HG03045 (cell line): ENCODE results near the gene KIRREL3.

Experiments used
- ATAC-seq: cut with Tn5 transposase; IDR thresholded peaks from one replicate; pipeline ENCODE4 v1.9.1; 2021; ENCODE audit warnings: mild to moderate bottlenecking, moderate library complexity; ENCODE audit not compliant: unreplicated experiment

Gene KIRREL3

DNA sequence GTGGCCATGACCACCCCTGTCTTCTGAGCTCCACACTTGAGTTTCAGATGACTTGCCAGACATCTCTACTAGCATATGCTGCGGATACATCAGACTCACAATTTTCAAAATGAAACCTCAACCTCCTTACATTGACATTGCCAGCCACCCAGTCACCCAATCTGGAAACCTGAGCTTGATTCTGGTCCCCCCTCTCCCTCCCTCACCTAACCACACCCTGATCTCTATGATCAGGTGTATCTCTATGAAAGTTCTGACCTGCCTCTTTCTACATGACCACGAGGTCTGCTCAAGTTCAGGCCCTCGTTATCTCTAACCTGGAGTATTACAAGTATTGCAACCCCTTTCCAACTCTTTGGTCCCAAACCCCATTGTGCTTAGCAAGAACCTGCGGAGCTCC is 254.1 kb downstream of the KIRREL3 start:
- ATAC-seq, result no peak

DNA sequence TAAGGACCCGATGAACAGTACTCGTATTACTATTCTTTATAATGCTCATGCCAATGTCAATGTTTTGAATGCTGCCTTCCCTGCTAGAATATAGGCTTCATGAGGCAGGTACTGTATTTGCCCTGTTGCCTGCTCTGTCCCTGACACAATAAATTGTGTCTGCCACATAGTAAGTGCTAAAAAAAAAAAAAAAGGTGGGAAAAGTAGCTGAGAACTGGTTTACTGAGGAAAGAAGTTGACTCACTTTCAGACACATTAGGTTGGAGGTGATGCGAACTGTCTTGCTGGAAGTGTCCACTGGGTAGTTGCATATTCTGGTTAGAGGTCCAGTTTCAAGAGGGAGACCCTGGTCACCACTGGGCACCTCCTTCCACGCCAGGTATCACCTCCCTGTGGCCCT is 255.9 kb downstream of the KIRREL3 start:
- ATAC-seq, result no peak

DNA sequence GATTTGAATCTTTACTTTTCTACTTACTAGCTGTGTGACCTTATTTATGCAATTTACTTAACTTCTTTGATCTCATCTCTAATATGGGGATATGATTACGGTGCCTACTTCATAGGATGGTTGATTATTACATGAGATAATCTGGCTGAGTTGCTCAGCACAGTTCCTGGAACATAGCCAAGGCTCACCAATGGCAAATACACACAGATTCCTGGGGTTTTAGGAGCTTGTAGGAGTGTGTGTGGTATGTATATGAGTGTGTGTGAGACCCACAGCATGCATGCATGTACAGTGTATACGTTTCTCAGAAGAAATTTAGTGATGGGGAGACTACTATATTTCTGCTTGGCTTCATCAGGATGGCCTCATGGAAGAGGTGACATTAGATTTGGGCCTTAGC is 256.9 kb downstream of the KIRREL3 start:
- ATAC-seq, result no peak

DNA sequence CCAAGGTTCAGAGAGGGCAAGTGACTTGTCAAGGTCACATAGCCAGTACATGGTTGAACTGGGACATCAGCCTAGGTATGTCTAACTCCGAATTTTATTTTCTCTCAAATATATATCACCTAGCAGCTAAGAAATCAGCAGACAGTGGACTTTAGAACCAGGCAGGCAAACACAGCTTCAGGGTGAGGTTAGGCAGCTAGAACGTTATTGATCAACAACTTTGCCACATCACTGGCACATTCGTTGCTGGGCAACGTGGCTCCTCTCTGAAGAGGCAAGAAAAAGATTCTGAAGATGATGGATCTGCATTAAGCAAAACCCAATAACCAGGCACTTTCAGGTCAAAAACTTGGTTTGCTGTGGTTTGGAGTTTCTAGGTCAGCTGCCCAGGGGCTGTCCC is 258.0 kb downstream of the KIRREL3 start:
- no peak for ATAC-seq

DNA sequence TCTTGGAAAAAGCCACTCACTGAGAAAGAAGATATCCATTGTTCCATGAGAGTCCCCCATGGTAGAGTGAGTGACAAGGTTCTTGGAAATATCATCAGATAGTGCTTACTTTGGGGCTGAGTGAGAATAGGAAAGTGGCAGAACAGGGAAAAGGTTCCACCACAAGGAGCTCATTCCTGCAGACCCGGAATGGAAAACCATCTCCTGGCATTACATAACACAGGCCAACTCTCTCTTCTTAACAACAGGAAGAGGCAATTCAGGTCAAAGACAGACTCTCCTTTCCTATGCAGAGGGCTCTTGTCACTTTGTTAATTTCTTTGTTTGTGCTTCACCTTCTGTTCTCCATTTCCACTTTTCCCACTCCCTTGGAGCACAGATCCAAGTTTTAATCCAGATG is 259.7 kb downstream of the KIRREL3 start:
- ATAC-seq, result no peak

DNA sequence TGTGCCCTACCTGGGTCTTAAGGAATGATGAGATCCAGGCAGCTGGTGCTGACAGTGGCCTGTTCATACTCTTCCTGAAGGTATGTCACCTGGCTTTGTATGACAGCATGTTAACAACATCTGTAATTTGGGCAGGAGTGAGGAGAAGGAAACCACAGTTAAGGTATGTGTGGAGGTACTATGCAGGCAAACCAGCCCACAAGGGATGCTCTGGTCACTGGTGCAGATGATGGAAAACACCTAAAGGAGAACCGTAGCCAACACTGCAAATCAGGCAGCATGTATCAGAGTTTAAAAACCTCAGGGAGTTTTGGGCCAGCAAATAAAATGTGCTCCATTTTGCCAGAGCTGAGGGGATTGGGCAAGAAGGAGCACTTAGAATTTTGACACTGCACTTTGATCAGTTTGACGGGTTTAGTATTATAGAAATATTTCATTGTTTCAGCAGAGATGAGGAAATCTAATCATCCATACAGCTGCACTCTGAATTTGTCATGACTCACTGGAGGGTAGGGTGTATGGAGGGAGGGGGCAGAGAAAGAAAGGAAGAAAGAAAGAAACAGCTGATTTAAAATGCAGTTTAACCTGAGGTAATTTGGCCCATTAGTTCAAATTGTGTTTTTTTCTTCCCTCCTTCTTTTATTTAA is 260.9 kb downstream of the KIRREL3 start:
- no peak for ATAC-seq

DNA sequence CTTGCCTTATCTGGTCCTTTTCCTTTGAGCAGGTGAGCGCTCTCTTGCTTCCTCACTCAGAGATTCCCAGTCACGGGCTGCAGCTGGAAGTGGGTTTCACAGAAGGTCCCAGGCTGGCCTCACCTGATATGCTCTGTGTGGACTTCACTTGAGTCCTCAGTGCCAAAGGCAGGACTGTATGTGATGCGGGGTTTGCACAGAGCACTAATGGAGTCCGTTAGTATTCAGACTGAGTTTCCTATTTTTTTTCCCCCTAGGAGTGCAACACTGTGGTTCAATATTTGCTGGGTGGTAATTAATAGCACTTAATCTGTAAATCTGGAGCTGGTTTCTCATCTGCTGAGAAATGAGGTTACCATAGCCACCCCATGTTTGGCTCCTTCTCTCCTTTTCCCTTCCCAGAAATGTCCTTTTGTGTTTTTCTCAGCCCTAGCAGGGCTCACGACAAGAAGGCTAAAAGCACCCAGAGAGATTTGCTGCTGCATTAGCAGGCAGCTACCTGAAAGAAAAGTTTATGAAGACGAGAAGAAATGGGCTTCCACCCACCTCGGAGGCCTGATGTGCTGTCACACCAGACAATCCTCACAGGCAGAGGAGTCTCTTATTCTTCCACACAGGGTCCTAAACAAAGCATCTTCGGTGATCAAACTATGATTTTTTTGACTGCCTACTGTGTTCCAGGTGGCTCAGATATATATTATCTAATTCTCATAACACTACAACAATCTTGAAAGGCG is 262.1 kb downstream of the KIRREL3 start:
- no peak for ATAC-seq

DNA sequence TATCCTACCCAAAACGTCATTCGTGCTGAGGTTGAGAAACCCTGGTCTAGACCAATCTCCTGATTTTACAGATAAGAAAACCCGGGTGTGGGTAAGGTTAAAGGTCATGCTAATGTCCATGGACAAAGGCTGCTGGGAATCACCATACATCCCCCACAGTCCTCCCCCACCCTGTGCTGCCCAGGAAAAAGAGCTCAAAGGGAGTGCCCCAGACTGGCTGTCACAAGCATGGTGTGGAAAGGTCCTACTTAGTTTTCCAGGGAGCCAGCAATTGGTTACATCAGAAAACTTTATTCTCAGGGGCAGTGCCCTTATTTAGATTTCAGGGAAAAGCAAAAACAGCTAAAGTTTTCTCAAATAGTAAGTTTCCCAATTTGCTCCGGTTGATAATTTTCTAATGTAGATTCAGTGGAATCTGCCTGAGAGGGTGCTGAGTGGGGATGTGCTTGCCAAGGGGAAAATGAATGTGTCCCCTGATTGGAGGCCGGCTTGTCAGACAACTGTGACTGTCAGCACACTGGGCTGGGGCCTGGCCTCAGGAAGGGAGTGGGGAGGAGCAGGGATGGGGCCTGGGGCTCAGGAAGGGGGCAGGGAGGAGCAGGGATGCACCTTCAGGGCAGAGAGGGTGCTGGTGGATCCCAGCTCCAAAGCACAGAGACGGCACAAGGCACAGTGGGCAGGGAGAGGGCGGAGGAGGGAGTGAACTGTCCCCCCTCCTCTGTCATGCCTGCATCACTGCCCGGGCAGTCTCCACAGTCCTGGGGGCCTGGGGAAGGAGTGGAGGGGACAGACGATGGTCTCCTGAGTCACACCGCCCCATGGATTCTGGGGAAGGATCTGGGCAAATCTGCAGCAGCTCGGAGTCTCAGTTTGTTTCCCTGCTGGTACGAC is 263.6 kb downstream of the KIRREL3 start:
- no peak for ATAC-seq

DNA sequence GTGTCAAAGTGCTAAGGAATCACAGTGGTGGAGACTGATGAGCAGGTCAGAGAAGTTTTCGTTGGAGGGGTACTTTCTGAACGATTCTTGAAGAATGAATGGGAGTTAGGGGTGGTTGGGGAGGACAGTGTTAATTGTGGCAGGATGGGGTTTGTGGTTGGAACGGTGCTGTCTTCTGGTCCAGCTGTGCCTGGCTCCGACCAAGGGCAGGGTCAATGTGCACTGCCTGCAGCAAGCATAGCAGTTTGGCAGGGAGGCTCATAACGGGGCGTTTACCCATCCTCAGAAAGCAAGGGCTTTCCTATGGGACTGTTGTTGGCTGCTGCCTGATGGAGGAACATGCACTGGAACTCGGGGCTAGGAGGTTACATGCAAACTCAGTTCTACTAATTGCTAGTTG is 265.8 kb downstream of the KIRREL3 start:
- no peak for ATAC-seq

DNA sequence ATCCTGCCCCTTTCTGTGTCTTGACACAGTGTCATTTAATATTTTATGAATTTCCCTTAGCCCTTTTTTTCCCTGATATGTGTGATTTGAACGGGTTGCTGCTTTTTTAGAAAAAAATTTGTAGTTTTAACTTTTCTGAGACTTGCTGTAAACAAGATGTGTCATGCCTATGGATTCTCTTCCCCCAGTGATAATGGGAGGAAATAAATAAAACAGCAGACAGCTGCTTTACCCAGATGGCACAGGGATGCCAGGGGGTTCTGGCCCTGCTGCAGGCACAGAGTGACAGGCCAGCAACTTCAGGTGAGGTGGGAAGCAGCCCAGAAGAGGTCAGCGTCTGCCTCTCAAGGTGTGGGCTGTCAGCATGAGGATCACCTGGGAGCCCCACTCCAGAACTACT is 266.9 kb downstream of the KIRREL3 start:
- no peak for ATAC-seq

DNA sequence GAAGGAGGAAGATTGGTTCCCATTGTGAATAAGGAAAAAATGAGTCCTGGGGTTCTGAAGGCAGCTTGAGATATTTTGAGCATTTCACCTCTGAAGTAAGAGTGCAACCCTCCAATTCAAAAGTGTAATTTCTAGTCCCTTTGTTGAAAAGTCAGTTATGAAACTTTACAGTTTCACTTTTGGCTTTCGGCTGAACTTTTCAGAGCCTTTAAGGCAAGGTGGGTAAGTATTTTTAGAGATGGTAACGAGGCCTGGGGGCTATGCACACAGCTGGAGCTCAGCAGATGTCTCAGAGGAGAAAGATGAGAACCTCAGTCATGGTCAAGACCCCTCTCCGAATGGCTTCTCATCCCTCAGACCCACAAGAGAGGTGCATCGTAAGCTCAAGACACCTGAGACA is 267.6 kb downstream of the KIRREL3 start:
- peak; percentile 68 for ATAC-seq

DNA sequence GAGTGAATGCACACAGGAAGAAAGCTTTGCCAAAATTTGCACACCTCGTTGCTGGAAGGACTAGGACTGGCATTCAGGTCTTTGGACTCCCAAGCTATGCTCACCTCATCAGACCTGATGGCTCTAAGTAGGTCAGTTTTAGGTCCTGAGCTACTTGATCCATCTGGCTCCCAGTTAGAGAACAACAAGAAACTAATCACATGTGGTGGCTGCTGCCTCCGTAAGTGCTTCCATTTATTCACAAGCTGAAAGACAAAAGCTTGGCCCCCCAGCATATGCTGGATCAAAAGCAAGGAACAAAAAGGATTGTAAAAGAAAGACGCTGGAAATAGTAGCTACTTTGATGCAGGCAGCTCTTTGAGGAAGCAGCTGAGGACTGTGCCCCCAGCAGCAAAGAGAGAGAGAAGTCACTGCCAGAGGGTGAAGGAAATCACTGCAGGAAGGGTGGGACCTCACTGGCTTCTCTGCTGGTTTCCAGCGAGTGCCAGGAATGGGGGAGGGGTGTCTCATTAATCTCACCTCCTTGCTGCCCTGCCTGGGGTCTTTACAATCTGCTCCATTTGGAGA is 268.9 kb downstream of the KIRREL3 start:
- ATAC-seq, result no peak

DNA sequence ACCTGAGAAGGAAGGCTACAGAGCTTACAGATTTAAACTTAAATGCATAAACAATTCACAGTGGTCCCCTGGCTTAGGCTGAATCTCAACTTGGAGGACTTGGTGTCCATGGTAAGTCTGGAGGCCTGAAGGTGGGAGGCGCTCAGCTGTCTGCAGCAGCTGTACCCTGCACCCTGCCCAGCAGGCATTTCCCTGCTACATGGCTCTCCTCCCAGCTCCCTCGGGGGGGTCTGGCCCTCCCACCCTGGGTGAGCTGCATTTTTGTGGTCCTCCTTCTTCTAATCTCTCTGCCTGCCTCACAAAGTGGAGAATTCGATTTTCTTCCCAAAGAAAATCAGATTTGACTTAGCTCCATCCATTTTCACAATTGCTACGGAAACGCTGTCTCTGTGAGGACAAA is 273.2 kb downstream of the KIRREL3 start:
- no peak for ATAC-seq

DNA sequence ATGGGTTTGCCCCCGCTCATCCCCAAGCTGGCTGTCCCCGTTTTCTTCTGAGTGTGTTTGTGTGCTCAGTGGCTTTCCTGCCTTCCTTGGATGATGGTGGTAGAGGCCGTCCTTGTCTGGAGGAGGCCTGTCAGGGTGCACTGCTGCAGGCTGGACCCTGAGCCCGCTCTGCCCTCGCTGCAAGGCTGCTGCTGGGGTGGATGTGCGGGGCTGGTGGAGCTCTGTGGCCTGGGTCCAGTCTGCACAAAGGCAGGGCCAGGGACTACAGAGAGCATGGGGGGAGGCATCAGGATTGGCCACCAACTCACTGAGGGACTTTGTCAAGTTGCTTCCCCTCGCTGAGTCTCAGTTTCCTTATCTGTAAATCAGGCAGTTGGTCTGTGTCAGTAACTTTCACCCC is 275.0 kb downstream of the KIRREL3 start:
- no peak for ATAC-seq

DNA sequence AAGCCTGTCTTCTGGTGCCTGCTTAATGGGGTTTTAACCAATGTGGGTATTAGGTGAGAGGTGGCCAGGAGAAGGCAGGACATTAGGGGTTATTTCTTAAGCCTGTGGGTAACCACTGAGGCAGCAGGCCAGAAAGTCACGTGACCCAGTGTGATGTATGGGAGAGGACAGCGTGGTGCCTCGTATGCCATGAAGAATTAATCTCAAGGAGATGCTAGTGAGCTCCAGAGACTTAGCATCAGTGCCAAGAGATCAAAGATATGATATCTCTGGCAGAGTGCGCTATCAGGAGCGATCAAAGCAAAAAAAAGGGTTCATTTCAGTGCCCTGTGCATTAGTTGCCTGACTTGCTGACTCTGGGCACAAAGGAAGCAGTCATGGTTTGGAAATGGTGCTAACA is 275.5 kb downstream of the KIRREL3 start:
- ATAC-seq, result no peak

DNA sequence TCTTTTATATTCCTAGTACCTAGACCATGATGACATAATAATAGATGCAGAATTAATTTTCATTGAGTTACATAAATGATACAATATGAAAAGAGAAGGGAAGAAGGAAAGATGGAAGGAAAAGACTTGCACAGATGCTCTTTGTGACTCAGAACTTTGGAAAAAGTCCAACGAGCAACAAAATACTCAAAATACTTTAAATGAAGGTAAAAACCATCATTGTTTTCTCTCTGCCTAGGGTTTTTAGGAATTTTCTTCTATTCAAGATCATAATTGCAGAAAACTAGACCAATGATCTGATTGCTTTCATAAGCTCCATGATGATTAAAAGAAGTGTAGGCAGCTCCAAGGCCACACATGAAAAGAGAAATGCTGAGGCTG is 276.9 kb downstream of the KIRREL3 start:
- ATAC-seq, result no peak

DNA sequence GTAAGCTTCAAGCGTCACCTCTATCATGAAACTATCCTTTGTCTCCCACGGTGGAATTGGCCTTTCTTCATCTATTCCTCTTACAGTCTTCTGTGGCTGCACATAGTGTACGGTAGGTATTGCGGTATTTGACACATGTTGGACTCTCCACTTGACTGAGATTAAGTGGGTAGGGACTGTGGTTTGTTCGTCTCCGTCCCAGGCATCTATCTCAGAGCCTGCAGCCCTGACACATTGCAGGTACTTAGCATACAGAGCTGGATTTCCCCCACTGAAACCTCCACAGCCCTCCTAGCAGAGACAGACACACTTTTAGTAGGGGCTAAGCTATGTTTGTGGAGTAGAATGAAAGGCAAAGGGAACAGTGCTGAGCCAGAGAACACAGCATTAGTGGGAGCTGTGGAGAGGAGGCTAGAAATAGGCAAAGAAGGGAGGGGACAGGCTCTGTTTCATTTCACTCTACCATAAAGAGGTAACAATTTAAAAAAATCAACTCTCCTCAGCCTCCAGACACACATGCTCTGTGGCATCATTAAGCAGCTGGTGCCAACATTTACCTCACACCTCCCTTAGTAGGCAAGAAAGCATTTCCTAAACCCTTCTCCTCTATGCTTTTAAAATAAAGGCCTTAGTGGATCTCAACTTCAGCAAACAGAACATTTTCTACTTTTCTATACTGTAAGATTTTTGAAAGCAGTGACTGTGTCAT is 277.5 kb downstream of the KIRREL3 start:
- ATAC-seq, result no peak

DNA sequence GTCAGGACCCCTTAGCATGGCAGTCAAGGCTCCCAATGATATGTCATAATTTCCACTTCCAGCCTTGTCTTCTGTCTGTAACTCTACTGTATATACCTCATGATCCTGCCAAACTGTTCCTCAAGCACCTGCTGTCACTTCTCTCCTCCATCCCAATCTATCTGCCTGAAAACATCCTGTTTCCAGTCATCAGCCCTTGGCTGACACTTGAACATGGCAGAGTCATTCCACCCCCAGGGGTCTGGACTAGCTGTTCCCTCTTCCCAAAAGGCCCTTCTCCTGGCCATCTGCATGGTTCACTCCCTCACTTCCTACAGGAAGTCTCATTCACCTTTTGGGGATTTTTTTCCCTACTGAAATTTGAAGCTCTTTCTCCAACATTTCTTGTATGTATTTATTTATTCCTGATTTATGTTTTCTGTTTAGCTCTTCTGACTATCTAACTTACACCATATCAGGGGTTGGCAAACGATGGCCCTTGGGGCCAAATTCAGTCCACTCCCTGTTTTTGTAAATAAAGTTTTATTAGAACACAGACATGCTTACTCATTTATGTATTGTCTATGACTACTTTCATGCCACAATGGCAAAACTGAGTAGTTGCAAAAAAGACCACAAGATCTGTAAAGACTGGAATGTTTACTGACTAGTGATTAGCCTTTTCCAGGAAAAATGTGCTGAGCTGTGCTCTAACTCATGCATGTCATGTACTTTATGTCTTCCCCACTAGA is 278.4 kb downstream of the KIRREL3 start:
- no peak for ATAC-seq

DNA sequence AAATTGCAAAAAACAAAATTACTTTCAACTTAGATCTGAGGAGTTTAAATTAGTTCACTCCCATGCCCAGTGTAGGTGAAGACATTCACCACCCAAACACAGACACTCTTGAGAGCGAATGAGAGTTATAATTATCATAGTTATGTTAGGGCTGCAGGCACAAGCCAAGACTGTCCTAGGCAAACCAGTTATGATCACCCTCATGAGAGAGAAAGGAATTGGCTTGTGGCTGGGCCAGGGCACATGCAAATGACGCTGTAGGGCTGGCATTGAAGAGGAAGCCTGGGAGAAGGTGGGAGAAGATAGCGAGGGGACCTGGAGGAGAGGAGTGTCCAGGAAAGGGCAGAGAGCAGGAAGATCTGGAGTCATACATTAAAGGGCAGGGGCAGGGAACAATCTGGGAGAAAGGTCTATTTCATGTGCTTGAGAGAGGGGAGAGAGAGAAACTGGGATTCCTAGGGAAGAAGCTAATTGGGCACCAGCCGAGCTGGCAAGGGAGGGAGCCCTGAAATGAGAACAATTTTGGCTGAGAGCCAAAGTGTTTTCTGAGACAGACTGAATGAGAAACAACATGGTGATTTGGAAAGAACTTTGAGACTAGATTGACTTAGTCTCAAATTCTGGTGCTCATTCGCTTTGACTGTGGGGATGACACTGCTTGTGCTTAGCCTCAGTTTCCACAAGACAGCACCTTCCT is 279.9 kb downstream of the KIRREL3 start:
- ATAC-seq, result no peak

DNA sequence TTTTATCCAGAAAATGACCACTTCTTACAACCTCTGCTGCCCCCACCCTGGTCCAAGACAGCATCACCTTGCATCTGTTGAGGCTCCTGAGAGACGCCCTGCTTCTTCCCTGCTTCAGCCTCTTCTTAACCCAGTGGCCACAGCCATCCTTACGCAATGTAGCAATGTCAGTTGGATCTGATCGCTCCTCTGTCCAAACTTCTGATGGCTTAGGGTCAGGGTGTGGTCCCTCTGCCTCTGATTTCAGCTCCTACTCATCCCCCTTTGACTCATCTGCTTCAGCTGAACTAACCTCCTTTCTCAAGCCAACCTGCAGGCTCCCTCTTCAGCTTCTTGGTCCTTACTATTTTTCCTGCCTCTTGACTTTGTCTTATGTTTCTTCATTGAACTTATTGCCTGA is 280.8 kb downstream of the KIRREL3 start:
- ATAC-seq, result no peak
